Neural crest cell (in vitro differentiated cells): ENCODE data around the gene APP. TPM values are rescaled to one million over a fixed set of nuclear protein-coding genes. Genes with fewer than 3 reads are reported as not detected.

ENCODE experiments used
- DNase-seq: peaks from one replicate; pipeline ENCODE4 v3.0.0; 2021; ENCODE audit warnings: low read depth, mixed read lengths, low spot score
- H3K27ac Mint-ChIP-seq: one replicate; pipeline ENCODE4 v1.8.0; 2021; ENCODE audit warnings: mild to moderate bottlenecking, mixed read lengths; ENCODE audit not compliant: unreplicated experiment
- H3K27me3 Mint-ChIP-seq: 2 replicates; pipeline ENCODE4 v1.8.0; 2021; ENCODE audit warnings: low read depth, mild to moderate bottlenecking, mixed read lengths
- H3K36me3 Mint-ChIP-seq: 2 replicates; pipeline ENCODE4 v1.8.0; 2021; ENCODE audit warnings: low read depth, mild to moderate bottlenecking, mixed read lengths
- H3K4me1 Mint-ChIP-seq: 2 replicates; pipeline ENCODE4 v1.8.0; 2021; ENCODE audit warnings: mixed read lengths
- H3K4me3 Mint-ChIP-seq: one replicate; pipeline ENCODE4 v1.8.0; 2021; ENCODE audit warnings: mild to moderate bottlenecking, mixed read lengths
- H3K9me3 Mint-ChIP-seq: 2 replicates; pipeline ENCODE4 v1.8.0; 2021; ENCODE audit warnings: mixed read lengths
- CTCF ChIP-seq: fragments of 200-600 bp; sonication (generic); conservative IDR thresholded peaks from 2 replicates; pipeline ENCODE4 v1.5.0; 2021; ENCODE audit warnings: antibody characterized with exemption, mild to moderate bottlenecking
- total RNA-seq: library from RNA; stranded (reverse); gene quantifications from 2 replicates; pipeline ENCODE4 v1.2.1, GENCODE V29; 2021

APP gene
- total RNA-seq, 1 donor from 2014 or later = 254 TPM

- Mint-ChIP-seq H3K27me3 (no peaks in the 10 kb centered on the region), H3K27ac (no peak overlapping the region), H3K9me3 (peaks cover 6% of the 10 kb centered on the region), H3K4me3 (no peak overlapping the region), H3K4me1 (no peaks in the 10 kb centered on the region), H3K36me3 (no peaks in the 10 kb centered on the region)
- TF ChIP-seq CTCF = no peak
- no peak for DNase-seq
Observed at GRCh38 chr21:26185021-26185420, 14.5 kb upstream of the APP start.

GRCh38 chr21:26179501-26179900 lies 8.9 kb upstream of the APP start:
- no peak for TF ChIP-seq CTCF

GRCh38 chr21:26177746-26178426 lies 7.3 kb upstream of the APP start:
- no peaks in the 10 kb centered on the region for H3K27me3 Mint-ChIP-seq
- no peak for TF ChIP-seq CTCF
- H3K4me1 Mint-ChIP-seq = peaks cover 13% of the 10 kb centered on the region
- no peak overlapping the region for H3K27ac Mint-ChIP-seq
- no peak for DNase-seq
- H3K36me3 Mint-ChIP-seq = no peaks in the 10 kb centered on the region
- no peaks in the 10 kb centered on the region for H3K9me3 Mint-ChIP-seq
- no peak overlapping the region for H3K4me3 Mint-ChIP-seq

More at GRCh38 chr21:26179501-26179900, 8.9 kb upstream of the APP start:
- no peak for DNase-seq
- Mint-ChIP-seq H3K36me3 (no peaks in the 10 kb centered on the region), H3K9me3 (peaks cover 6% of the 10 kb centered on the region), H3K27me3 (no peaks in the 10 kb centered on the region), H3K4me3 (no peak overlapping the region), H3K27ac (no peak overlapping the region), H3K4me1 (peaks cover 8% of the 10 kb centered on the region)

GRCh38 chr21:26177187-26177586 lies 6.6 kb upstream of the APP start:
- no peak overlapping the region for H3K4me3 Mint-ChIP-seq
- peak overlapping the region; percentile 35 for H3K27ac Mint-ChIP-seq
- no peaks in the 10 kb centered on the region for H3K27me3 Mint-ChIP-seq

GRCh38 chr21:26171258-26172100 lies 909 bp upstream of the APP start:
- H3K4me3 Mint-ChIP-seq = peak overlapping the region; percentile 99
- H3K9me3 Mint-ChIP-seq = no peaks in the 10 kb centered on the region
- H3K36me3 Mint-ChIP-seq = no peaks in the 10 kb centered on the region
- TF ChIP-seq CTCF = no peak
- no peak overlapping the region for H3K27ac Mint-ChIP-seq
- no peak for DNase-seq
- H3K4me1 Mint-ChIP-seq = peaks cover 40% of the 10 kb centered on the region
- H3K27me3 Mint-ChIP-seq = no peaks in the 10 kb centered on the region

More at GRCh38 chr21:26177187-26177586, 6.6 kb upstream of the APP start:
- no peaks in the 10 kb centered on the region for H3K9me3 Mint-ChIP-seq
- no peaks in the 10 kb centered on the region for H3K36me3 Mint-ChIP-seq
- H3K4me1 Mint-ChIP-seq = peaks cover 13% of the 10 kb centered on the region
- DNase-seq = no peak
- TF ChIP-seq CTCF = no peak
